Tibial artery (tissue), 4 donors: ENCODE data around the gene RPN2.
A peak's percentile ranks its signal among the peaks of the same experiment; 100 is the strongest.

Experiments
- DNase-seq, 2 donors: peaks; one replicate each; pipeline ENCODE4 v3.0.0-alpha.2; 2019
- H3K27ac ChIP-seq, 2 donors: fragments of 200-600 bp; sonication (generic) in 1 of 2; 1 replicate in 1 of 2; 2 replicates in 1 of 2; pipeline ENCODE4 v1.5.1; 2018 to 2019; ENCODE audit warnings: mild to moderate bottlenecking in 1 of 2
- H3K27me3 ChIP-seq, 2 donors: fragments of 200-600 bp; sonication (generic) in 1 of 2; one replicate each; pipeline versions ENCODE4 v1.5.1 to v1.6.0; 2016 to 2019
- H3K36me3 ChIP-seq, 3 donors: fragments of 200-600 bp; sonication (generic) in 2 of 3; one replicate each; pipeline ENCODE4 v1.5.1; 2016 to 2019; ENCODE audit warnings: mild to moderate bottlenecking in 2 of 3
- H3K4me1 ChIP-seq, 4 donors: fragments of 200-600 bp; sonication (generic) in 2 of 4; 1 replicate in 3 of 4; 2 replicates in 1 of 4; pipeline ENCODE4 v1.5.1; 2016 to 2019
- H3K4me3 ChIP-seq, 2 donors: fragments of 200-600 bp; sonication (generic) in 1 of 2; 1 replicate in 1 of 2; 2 replicates in 1 of 2; pipeline ENCODE4 v1.5.1; 2018 to 2019; ENCODE audit warnings: mild to moderate bottlenecking in 2 of 2
- H3K9me3 ChIP-seq, 3 donors: fragments of 200-600 bp; sonication (generic) in 1 of 3; one replicate each; pipeline ENCODE4 v1.5.1; 2016 to 2019
- CTCF ChIP-seq, 2 experiments: fragments of 200-600 bp in 1 of 2; fragments of 450-650 bp in 1 of 2; IDR thresholded peaks; one replicate each; pipeline ENCODE4 v1.5.1; 2017 to 2019; ENCODE audit warnings: antibody characterized with exemption in 2 of 2, mild to moderate bottlenecking in 1 of 2, moderate library complexity in 1 of 2
- intact Hi-C: fragments of 100-400 bp; cut with DNase I; formaldehyde crosslinking; loops from one replicate; pipeline ENCODE4 v1.15.0; 2023; ENCODE audit warnings: low total_unique reads

RPN2 gene

GRCh38 chr20:37242503-37242902, 63.4 kb downstream of the RPN2 start:
- H3K4me3 ChIP-seq = no peak overlapping the region
- H3K9me3 ChIP-seq = no peaks in the 10 kb centered on the region
- H3K27ac ChIP-seq = no peak overlapping the region
- no peaks in the 10 kb centered on the region for H3K27me3 ChIP-seq
- H3K4me1 ChIP-seq = peaks cover 0 to 12% (median 10%) of the 10 kb centered on the region in 4 donors
- no peak for TF ChIP-seq CTCF (IDR thresholded peaks at IDR 0.05)
- no peak for DNase-seq
- H3K36me3 ChIP-seq = peaks cover 36 to 60% (median 48%) of the 10 kb centered on the region in 3 donors
- intact Hi-C loops = no loop called here

- no peak overlapping the region for H3K4me3 ChIP-seq
- no peak for DNase-seq
- no peak for TF ChIP-seq CTCF (IDR thresholded peaks at IDR 0.05)
- peaks cover 28 to 52% (median 42%) of the 10 kb centered on the region in 3 donors for H3K36me3 ChIP-seq
- no peaks in the 10 kb centered on the region for H3K27me3 ChIP-seq
- H3K4me1 ChIP-seq = peaks cover 0 to 12% (median 10%) of the 10 kb centered on the region in 4 donors
- intact Hi-C loops = no loop called here
- H3K27ac ChIP-seq = peak overlapping the region in 1 of 2 donors; percentile 0
- H3K9me3 ChIP-seq = no peaks in the 10 kb centered on the region
Measured at GRCh38 chr20:37243076-37243936, 64.2 kb downstream of the RPN2 start.

DNA sequence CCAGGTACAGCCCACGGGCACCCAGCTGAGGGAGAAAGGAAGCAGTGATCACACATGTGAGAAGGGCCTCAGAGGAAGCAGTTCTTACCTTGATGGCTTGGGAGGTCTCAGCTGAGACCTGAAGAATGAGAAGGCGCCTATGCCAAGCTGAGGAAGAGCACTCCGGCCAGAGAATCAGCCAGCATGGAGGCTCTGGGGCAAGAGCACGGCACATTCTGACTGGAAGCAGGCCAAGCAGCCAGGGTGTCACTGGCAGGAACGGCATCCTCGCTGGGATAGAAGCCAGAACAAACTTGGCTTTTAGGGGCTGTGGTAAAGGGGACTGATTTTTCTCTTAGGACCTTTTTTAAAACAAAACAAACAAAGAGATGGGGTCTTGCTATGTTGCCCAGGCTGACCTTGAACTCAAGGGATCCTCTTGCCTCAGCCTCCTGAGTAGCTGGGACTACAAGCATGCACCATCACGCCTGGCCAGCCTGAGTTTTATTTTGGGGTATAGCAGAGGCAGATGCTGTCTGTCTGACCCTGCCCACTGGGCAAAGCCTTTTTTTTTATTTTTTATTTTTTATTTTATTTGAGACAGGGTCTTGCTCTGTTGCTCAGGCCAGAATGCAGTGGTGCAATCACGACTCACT, 64.9 kb downstream of the RPN2 start:
- TF ChIP-seq CTCF (IDR thresholded peaks at IDR 0.05) = no peak
- Histone ChIP-seq H3K9me3 (no peaks in the 10 kb centered on the region), H3K27ac (peak overlapping the region in 1 of 2 donors; percentile 0), H3K27me3 (no peaks in the 10 kb centered on the region), H3K4me3 (no peak overlapping the region), H3K36me3 (peaks cover 21 to 45% (median 34%) of the 10 kb centered on the region in 3 donors), H3K4me1 (peaks cover 0 to 12% (median 10%) of the 10 kb centered on the region in 4 donors)
- intact Hi-C loops = no loop called here
- DNase-seq = no peak

GRCh38 chr20:37244572-37244957, 65.4 kb downstream of the RPN2 start:
- Histone ChIP-seq H3K27me3 (no peaks in the 10 kb centered on the region), H3K4me1 (peaks cover 0 to 12% (median 10%) of the 10 kb centered on the region in 4 donors), H3K27ac (no peak overlapping the region), H3K36me3 (peaks cover 21 to 40% (median 30%) of the 10 kb centered on the region in 3 donors), H3K9me3 (no peaks in the 10 kb centered on the region), H3K4me3 (no peak overlapping the region)
- intact Hi-C loops = no loop called here
- TF ChIP-seq CTCF (IDR thresholded peaks at IDR 0.05) = no peak
- DNase-seq = no peak

GRCh38 chr20:37245216-37246150, 66.4 kb downstream of the RPN2 start:
- Histone ChIP-seq H3K4me1 (peaks cover 0 to 12% (median 10%) of the 10 kb centered on the region in 4 donors), H3K36me3 (peaks cover 16 to 30% (median 21%) of the 10 kb centered on the region in 3 donors), H3K27me3 (no peaks in the 10 kb centered on the region), H3K4me3 (no peak overlapping the region), H3K27ac (no peak overlapping the region), H3K9me3 (no peaks in the 10 kb centered on the region)
- intact Hi-C loops = no loop called here
- no peak for DNase-seq
- no peak for TF ChIP-seq CTCF (IDR thresholded peaks at IDR 0.05)
